Thoracic aorta (tissue), 2 donors: Measurements from ENCODE around the gene LMO7. TPM values are rescaled to one million over a fixed set of nuclear protein-coding genes. Genes with fewer than 3 reads are reported as not detected.

Experiments
- ATAC-seq: fragments of 150-250 bp; one replicate; pipeline ENCODE4 v1.8.0; 2017; ENCODE audit warnings: low read depth; ENCODE audit not compliant: insufficient number of reproducible peaks, low FRiP score
- DNase-seq: peaks from one replicate; pipeline ENCODE4 v3.0.0-alpha.2; 2020; ENCODE audit warnings: low spot score
- H3K27ac ChIP-seq, 2 donors: fragments of 200-600 bp; sonication (generic); 1 replicate in 1 of 2; 2 replicates in 1 of 2; pipeline ENCODE4 v1.5.1; 2016; ENCODE audit warnings: mild to moderate bottlenecking in 2 of 2, moderate library complexity in 2 of 2
- H3K27me3 ChIP-seq: fragments of 200-600 bp; sonication (generic); replicated peaks from 2 replicates; pipeline ENCODE4 v1.6.0; 2016; ENCODE audit warnings: mild to moderate bottlenecking; ENCODE audit not compliant: insufficient read depth
- H3K36me3 ChIP-seq: fragments of 200-600 bp; sonication (generic); one replicate; pipeline ENCODE4 v1.5.1; 2016
- H3K4me1 ChIP-seq, 2 donors: fragments of 200-600 bp; sonication (generic); 1 replicate in 1 of 2; 2 replicates in 1 of 2; pipeline versions ENCODE4 v1.5.1 to v1.6.0; 2016; ENCODE audit warnings: low read depth in 2 of 2, mild to moderate bottlenecking in 1 of 2; ENCODE audit not compliant: control insufficient read depth in 1 of 2
- H3K4me3 ChIP-seq: fragments of 200-600 bp; sonication (generic); 2 replicates; pipeline ENCODE4 v1.5.1; 2016; ENCODE audit warnings: mild to moderate bottlenecking
- H3K9me3 ChIP-seq: fragments of 200-600 bp; sonication (generic); 2 replicates; pipeline ENCODE4 v1.5.1; 2016
- CTCF ChIP-seq: fragments of 200-600 bp; sonication (generic); IDR thresholded peaks from one replicate; pipeline ENCODE4 v1.5.1; 2019; ENCODE audit warnings: antibody characterized with exemption
- total RNA-seq, 2 donors: library from RNA; depleted of rRNA; stranded (reverse); fragments of >200 nt; gene quantifications; one replicate each; pipeline versions ENCODE4 v1.1.0 to v1.2.3, GENCODE V29; 2016

Gene LMO7
- total RNA-seq, 2 donors from 2014 or later: 76.3 to 89.9 TPM

GRCh38 chr13:75801388-75801945, 165.3 kb downstream of the LMO7 start:
- Histone ChIP-seq H3K9me3 (no peaks in the 10 kb centered on the region), H3K4me3 (peak overlapping the region; percentile 24), H3K36me3 (no peaks in the 10 kb centered on the region), H3K27ac (no peak overlapping the region), H3K27me3 (no peaks in the 10 kb centered on the region), H3K4me1 (peaks cover 4 to 38% of the 10 kb centered on the region in 2 donors)
- DNase-seq: no peak
- TF ChIP-seq CTCF: no peak
- ATAC-seq: no peak

- ATAC-seq (no peak), DNase-seq (no peak)
- TF ChIP-seq CTCF: no peak
- Histone ChIP-seq H3K27me3 (no peaks in the 10 kb centered on the region), H3K9me3 (no peaks in the 10 kb centered on the region), H3K4me3 (no peak overlapping the region), H3K36me3 (no peaks in the 10 kb centered on the region), H3K4me1 (peaks cover 4 to 45% of the 10 kb centered on the region in 2 donors), H3K27ac (peak overlapping the region; percentile 87 to 93)
Measured at GRCh38 chr13:75802161-75802560, 166.0 kb downstream of the LMO7 start.

GRCh38 chr13:75803164-75803611, 167.1 kb downstream of the LMO7 start:
- no peaks in the 10 kb centered on the region for H3K36me3 ChIP-seq
- H3K27me3 ChIP-seq: no peaks in the 10 kb centered on the region
- peak overlapping the region; percentile 87 to 93 for H3K27ac ChIP-seq
- DNase-seq: no peak
- ATAC-seq: no peak
- no peak for TF ChIP-seq CTCF
- peaks cover 4 to 51% of the 10 kb centered on the region in 2 donors for H3K4me1 ChIP-seq
- H3K9me3 ChIP-seq: no peaks in the 10 kb centered on the region
- H3K4me3 ChIP-seq: peak overlapping the region; percentile 74

DNA sequence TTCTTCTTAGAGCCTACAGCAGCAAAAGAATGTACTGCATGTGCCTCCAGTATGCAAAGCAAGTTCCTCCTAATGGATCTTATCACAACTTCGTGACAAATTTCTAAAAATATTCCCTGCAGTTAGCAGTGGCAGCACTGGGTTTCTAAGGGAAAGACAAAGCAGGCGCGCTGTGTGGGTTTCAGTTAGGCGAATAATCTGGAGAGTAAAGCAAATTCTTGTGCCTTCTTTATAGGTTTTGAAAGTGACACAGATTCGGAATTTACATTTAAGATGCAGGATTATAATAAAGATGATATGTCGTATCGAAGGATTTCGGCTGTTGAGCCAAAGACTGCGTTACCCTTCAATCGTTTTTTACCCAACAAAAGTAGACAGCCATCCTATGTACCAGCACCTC, 167.9 kb downstream of the LMO7 start:
- Histone ChIP-seq H3K4me1 (peaks cover 4 to 50% of the 10 kb centered on the region in 2 donors), H3K4me3 (peak overlapping the region; percentile 74), H3K27me3 (no peaks in the 10 kb centered on the region), H3K9me3 (no peaks in the 10 kb centered on the region), H3K27ac (peak overlapping the region; percentile 87 to 93), H3K36me3 (no peaks in the 10 kb centered on the region)
- DNase-seq (no peak), ATAC-seq (peak; percentile 46)
- TF ChIP-seq CTCF: no peak

DNA sequence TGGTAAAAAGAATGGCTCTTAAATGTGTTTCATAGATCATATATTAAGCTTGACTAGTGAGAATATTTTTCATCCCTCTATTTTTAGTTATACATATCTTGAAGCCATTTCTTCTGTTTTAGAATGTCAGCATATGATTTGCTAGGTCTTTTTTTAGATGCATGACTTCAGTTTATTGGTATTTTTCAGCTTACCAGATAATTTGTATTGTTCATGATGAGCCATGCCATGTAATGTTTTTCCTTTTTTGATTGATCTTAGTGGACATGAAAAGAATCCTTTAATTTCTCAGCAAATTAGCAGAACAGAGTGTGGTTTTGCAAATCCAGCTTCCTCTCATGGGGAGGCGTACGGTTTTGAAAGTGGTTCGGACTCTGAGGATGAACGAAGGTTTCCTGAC, 168.5 kb downstream of the LMO7 start:
- Histone ChIP-seq H3K4me1 (peaks cover 4 to 53% of the 10 kb centered on the region in 2 donors), H3K27ac (peak overlapping the region; percentile 87 to 93), H3K27me3 (no peaks in the 10 kb centered on the region), H3K9me3 (no peaks in the 10 kb centered on the region), H3K4me3 (peak overlapping the region; percentile 74), H3K36me3 (no peaks in the 10 kb centered on the region)
- ATAC-seq (no peak), DNase-seq (no peak)
- TF ChIP-seq CTCF: no peak
